ENCODE results near the gene OPRM1. TPM values are rescaled to one million over a fixed set of nuclear protein-coding genes. Genes with fewer than 3 reads are reported as not detected.

Gene OPRM1
- total RNA-seq, 1 experiment from 2014 or later, result not detected

DNA sequence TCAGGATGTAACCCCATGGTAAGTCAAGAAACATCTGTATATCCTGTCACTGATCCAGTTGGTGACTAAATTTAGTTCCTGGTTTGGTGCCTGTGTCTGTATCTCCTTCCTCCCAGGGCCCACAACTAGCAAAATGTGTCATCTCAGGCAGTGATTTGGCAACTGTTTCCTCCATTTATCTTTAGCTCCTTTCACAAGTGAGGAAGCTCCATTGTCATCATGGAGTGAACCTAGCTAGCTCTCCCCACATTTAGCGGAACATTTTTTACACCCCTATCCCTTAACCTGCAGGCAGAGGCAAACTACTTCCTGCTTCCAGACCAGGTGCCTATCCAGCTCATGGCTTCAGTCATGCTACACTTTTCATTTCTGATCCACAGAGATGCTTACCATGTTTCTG is 218.0 kb downstream of the OPRM1 start:
- no peak for DNase-seq
- intact Hi-C loops (cut with micrococcal nuclease; ENCODE audit: unreplicated experiment), result no loop called here
- ChIA-PET POLR2A (no interaction called here), CTCF (no interaction called here)
- BruUV-seq (replicated peaks), result no TSS peak
- no peak overlapping the region for H3K4me3 ChIP-seq (ENCODE audit: low read depth, low read length)
- H3K9me3 ChIP-seq, result peaks cover 9% of the 10 kb centered on the region; the same call in 1 of the 2 replicates
- TF ChIP-seq CTCF (IDR thresholded peaks at IDR 0.05; ENCODE audit: insufficient read depth in 1 of 2, low read depth in 1 of 2, low read length in 1 of 2, severe bottlenecking in 1 of 2, unreplicated experiment in 1 of 2), result no peak
- no peaks in the 10 kb centered on the region for H3K4me1 ChIP-seq
- H3K27me3 Mint-ChIP-seq (ENCODE audit: insufficient read depth, unreplicated experiment), result peaks cover 2% of the 10 kb centered on the region
- no peaks in the 10 kb centered on the region for H3K27me3 ChIP-seq (replicated peaks; ENCODE audit: control insufficient read depth, insufficient read depth, low read length)
- peaks cover 6% of the 10 kb centered on the region for H3K4me1 Mint-ChIP-seq (ENCODE audit: low read depth, unreplicated experiment)
- no peaks in the 10 kb centered on the region for H3K36me3 Mint-ChIP-seq (ENCODE audit: insufficient read depth, unreplicated experiment)
- peaks cover 29% of the 10 kb centered on the region for H3K9me3 Mint-ChIP-seq (ENCODE audit: unreplicated experiment)
- H3K36me3 ChIP-seq (ENCODE audit: control insufficient read depth, insufficient read depth, low read length), result no peaks in the 10 kb centered on the region
- H3K27ac Mint-ChIP-seq (ENCODE audit: unreplicated experiment), result no peak overlapping the region
- H3K4me3 Mint-ChIP-seq (ENCODE audit: unreplicated experiment), result no peak overlapping the region

DNA sequence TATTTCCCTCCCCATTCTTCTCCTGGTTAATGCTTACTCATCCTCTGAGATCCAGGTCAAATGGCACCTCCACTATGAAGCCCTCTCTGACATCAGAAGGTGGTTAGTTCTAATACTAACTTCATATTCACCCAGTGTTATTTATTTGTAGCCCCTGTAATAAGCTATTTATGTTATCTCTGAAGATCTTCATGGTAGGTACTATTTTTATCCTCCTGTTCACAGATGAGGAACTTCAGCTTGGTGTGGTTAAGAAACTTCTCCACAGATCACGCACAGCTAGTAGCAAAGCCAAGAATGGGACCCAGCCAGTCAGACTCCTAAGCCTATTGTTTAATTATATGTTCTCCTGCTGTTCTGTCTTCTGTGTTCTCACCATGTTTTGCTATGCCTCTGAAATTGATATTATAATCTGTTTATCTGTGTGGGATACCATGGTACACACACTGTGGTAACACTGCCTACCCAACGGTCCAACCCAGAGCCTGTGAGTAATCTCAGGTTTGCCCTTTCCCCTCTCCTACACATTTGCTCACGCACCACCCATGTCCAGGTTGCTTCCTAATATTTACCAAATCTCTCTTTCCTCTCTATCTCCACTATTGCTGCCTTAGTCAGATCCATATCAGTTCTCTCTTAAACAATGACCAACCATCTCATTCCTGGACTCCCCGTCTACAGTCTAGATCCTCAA is 219.2 kb downstream of the OPRM1 start:
- H3K4me3 Mint-ChIP-seq (ENCODE audit: unreplicated experiment), result no peak overlapping the region
- H3K27ac Mint-ChIP-seq (ENCODE audit: unreplicated experiment), result no peak overlapping the region
- peaks cover 9% of the 10 kb centered on the region; the same call in 1 of the 2 replicates for H3K9me3 ChIP-seq
- no peak for TF ChIP-seq CTCF (IDR thresholded peaks at IDR 0.05; ENCODE audit: insufficient read depth in 1 of 2, low read depth in 1 of 2, low read length in 1 of 2, severe bottlenecking in 1 of 2, unreplicated experiment in 1 of 2)
- peaks cover 29% of the 10 kb centered on the region for H3K9me3 Mint-ChIP-seq (ENCODE audit: unreplicated experiment)
- H3K36me3 ChIP-seq (ENCODE audit: control insufficient read depth, insufficient read depth, low read length), result no peaks in the 10 kb centered on the region
- no TSS peak for BruUV-seq (replicated peaks)
- H3K4me1 Mint-ChIP-seq (ENCODE audit: low read depth, unreplicated experiment), result peaks cover 6% of the 10 kb centered on the region
- no peak overlapping the region for H3K4me3 ChIP-seq (ENCODE audit: low read depth, low read length)
- intact Hi-C loops (cut with micrococcal nuclease; ENCODE audit: unreplicated experiment), result no loop called here
- H3K27me3 Mint-ChIP-seq (ENCODE audit: insufficient read depth, unreplicated experiment), result no peaks in the 10 kb centered on the region
- ChIA-PET CTCF (no interaction called here), POLR2A (no interaction called here)
- no peaks in the 10 kb centered on the region for H3K27me3 ChIP-seq (replicated peaks; ENCODE audit: control insufficient read depth, insufficient read depth, low read length)
- no peaks in the 10 kb centered on the region for H3K4me1 ChIP-seq
- DNase-seq, result no peak
- H3K36me3 Mint-ChIP-seq (ENCODE audit: insufficient read depth, unreplicated experiment), result no peaks in the 10 kb centered on the region

DNA sequence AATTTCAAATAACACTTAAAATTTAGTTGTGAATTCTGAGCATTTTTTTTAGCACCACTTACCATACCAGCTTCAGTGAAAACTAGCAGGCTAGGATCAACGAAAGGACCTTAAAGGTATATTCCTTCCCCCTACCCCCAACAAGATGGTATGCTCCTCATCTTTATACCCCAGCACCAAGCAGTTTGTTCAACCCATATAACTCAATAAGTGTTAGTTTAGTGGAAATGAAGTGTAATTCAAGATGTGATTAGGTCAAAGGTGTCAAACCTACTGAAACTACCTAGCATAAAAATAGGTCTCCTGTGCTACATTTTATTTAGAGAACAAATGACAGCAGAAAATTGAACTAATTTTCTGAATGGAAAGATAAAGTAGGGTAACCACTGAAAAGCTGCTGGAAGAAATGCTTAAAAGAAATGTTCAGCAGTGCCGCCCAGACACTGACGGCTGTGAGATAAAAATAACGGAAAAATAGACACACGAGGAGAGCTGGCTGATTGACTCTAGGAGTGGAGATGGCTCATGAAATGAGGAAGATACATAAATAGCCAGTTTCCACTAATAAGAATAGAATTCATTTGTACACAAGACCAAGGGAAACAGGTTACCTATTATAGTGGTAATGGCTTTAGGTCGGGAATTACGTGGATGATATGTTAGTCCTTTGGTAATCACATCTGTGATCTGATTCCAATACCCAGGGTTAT is 222.8 kb downstream of the OPRM1 start:
- Mint-ChIP-seq H3K4me3 (ENCODE audit: unreplicated experiment) (no peak overlapping the region), H3K27ac (ENCODE audit: unreplicated experiment) (no peak overlapping the region), H3K4me1 (ENCODE audit: low read depth, unreplicated experiment) (peaks cover 6% of the 10 kb centered on the region), H3K36me3 (ENCODE audit: insufficient read depth, unreplicated experiment) (no peaks in the 10 kb centered on the region), H3K27me3 (ENCODE audit: insufficient read depth, unreplicated experiment) (no peaks in the 10 kb centered on the region), H3K9me3 (ENCODE audit: unreplicated experiment) (peaks cover 1% of the 10 kb centered on the region)
- BruUV-seq (replicated peaks), result no TSS peak
- Histone ChIP-seq H3K36me3 (ENCODE audit: control insufficient read depth, insufficient read depth, low read length) (no peaks in the 10 kb centered on the region), H3K9me3 (no peaks in the 10 kb centered on the region), H3K27me3 (replicated peaks; ENCODE audit: control insufficient read depth, insufficient read depth, low read length) (no peaks in the 10 kb centered on the region), H3K4me3 (ENCODE audit: low read depth, low read length) (no peak overlapping the region), H3K4me1 (no peaks in the 10 kb centered on the region)
- POLR2A ChIA-PET, result no interaction called here
- DNase-seq, result no peak
- CTCF ChIA-PET, result no interaction called here
- intact Hi-C loops (cut with micrococcal nuclease; ENCODE audit: unreplicated experiment), result no loop called here
- no peak for TF ChIP-seq CTCF (IDR thresholded peaks at IDR 0.05; ENCODE audit: insufficient read depth in 1 of 2, low read depth in 1 of 2, low read length in 1 of 2, severe bottlenecking in 1 of 2, unreplicated experiment in 1 of 2)

All from Caco-2 (cell line).